K562 (cell line): ENCODE results near the gene CDC14B.

Source experiments
- EZH2 ChIP-seq: IDR thresholded peaks from 2 replicates; pipeline ENCODE4 v1.6.1; 2012; ENCODE audit warnings: low read depth, mild to moderate bottlenecking, inconsistent platforms, low read length, borderline replicate concordance
- FOXM1 ChIP-seq, 2 experiments: fragments of 450-650 bp in 1 of 2; sonication (generic) in 1 of 2; formaldehyde crosslinking in 1 of 2; IDR thresholded peaks; 2 replicates each; pipeline versions ENCODE4 v1.6.1 to v1.9.0; 2017 to 2022; ENCODE audit warnings: low read depth in 2 of 2, mild to moderate bottlenecking in 2 of 2, missing genetic modification reagents in 1 of 2, moderate library complexity in 1 of 2
- HMG20B ChIP-seq: fragments of 250-450 bp; sonication (Bioruptor Pico); IDR thresholded peaks from 2 replicates; pipeline ENCODE4 v1.5.0; 2021; ENCODE audit warnings: mild to moderate bottlenecking
- PHF8 ChIP-seq: fragments of 200-600 bp; sonication (generic); IDR thresholded peaks from 2 replicates; pipeline ENCODE4 v1.6.1; 2012; ENCODE audit warnings: mixed run types, mild to moderate bottlenecking, inconsistent platforms, low read length, moderate library complexity, borderline replicate concordance
- RAD21 ChIP-seq, 2 experiments: fragments of 250-450 bp in 1 of 2; fragments of 450-650 bp in 1 of 2; sonication (Bioruptor Pico) in 1 of 2; formaldehyde crosslinking in 1 of 2; IDR thresholded peaks in 1 of 2; conservative IDR thresholded peaks in 1 of 2; 2 replicates each; pipeline versions ENCODE4 v1.4.0 to v1.8.0; 2020 to 2022; ENCODE audit warnings: mild to moderate bottlenecking in 2 of 2, moderate library complexity in 1 of 2
- RNF2 ChIP-seq: sonication (generic); IDR thresholded peaks from 2 replicates; pipeline ENCODE4 v1.6.1; 2016
- SP1 ChIP-seq: sonication (generic); formaldehyde crosslinking; IDR thresholded peaks from 2 replicates; pipeline ENCODE4 v1.8.1; 2022; ENCODE audit warnings: mild to moderate bottlenecking, missing genetic modification reagents
- TAF1 ChIP-seq: IDR thresholded peaks from 2 replicates; pipeline ENCODE4 v1.6.1; 2011; ENCODE audit warnings: mild to moderate bottlenecking, low read length, moderate library complexity; ENCODE audit not compliant: insufficient read depth, control insufficient read depth, severe bottlenecking; ENCODE audit errors: extremely low read depth
- ZNF561 ChIP-seq: fragments of 450-650 bp; formaldehyde crosslinking; conservative IDR thresholded peaks from 2 replicates; pipeline ENCODE4 v1.4.0; 2020; ENCODE audit warnings: mild to moderate bottlenecking, moderate library complexity
- TF ChIP-seq, protein P1 (sequence below), 3 experiments: IDR thresholded peaks in 2 of 3; conservative IDR thresholded peaks in 1 of 3; 2 replicates each; pipeline ENCODE4 v1.5.1; 2011 to 2012; ENCODE audit warnings: low read length in 3 of 3, mild to moderate bottlenecking in 3 of 3, control low read depth in 2 of 3, improper control_type of control experiment in 1 of 3, inconsistent platforms in 1 of 3, low read depth in 1 of 3, mixed read lengths in 1 of 3, moderate library complexity in 1 of 3; ENCODE audit not compliant: insufficient read depth in 2 of 3
- TF ChIP-seq, protein P2 (sequence below): sonication (generic); formaldehyde crosslinking; IDR thresholded peaks from 2 replicates; pipeline ENCODE4 v1.9.0; 2022; ENCODE audit warnings: mild to moderate bottlenecking, missing genetic modification reagents
- TF ChIP-seq, protein P3 (sequence below): fragments of 250-450 bp; sonication (Bioruptor Pico); IDR thresholded peaks from 2 replicates; pipeline ENCODE4 v1.4.0; 2020

DNA sequence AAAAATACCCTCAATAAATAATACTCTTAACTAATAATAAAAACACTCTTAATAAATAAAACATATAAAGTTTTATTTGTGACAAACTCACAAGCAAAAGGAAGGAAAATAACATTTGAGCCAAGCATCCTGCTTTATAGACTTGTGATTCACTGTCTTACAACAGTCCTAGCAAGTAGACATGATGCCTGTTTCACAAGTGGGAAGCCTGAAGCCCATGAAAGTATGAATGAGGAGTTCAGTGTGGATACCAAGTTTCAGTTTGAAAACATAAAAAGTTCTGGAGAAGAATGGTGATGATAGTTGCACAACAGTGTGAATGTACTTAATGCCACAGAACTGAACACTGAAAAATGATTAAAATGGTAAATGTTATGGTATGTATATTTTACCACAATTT, 158.8 kb downstream of the CDC14B start:
- TF ChIP-seq, protein P1, sequence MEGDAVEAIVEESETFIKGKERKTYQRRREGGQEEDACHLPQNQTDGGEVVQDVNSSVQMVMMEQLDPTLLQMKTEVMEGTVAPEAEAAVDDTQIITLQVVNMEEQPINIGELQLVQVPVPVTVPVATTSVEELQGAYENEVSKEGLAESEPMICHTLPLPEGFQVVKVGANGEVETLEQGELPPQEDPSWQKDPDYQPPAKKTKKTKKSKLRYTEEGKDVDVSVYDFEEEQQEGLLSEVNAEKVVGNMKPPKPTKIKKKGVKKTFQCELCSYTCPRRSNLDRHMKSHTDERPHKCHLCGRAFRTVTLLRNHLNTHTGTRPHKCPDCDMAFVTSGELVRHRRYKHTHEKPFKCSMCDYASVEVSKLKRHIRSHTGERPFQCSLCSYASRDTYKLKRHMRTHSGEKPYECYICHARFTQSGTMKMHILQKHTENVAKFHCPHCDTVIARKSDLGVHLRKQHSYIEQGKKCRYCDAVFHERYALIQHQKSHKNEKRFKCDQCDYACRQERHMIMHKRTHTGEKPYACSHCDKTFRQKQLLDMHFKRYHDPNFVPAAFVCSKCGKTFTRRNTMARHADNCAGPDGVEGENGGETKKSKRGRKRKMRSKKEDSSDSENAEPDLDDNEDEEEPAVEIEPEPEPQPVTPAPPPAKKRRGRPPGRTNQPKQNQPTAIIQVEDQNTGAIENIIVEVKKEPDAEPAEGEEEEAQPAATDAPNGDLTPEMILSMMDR (IDR thresholded peaks at IDR 0.05 in 2 of 3, conservative IDR thresholded peaks at IDR 0.05 in 1 of 3; ENCODE audit: insufficient read depth in 2 of 3, low read depth in 1 of 3, low read length in 3 of 3), result no peak
- TF ChIP-seq PHF8, result no peak
- no peak for TF ChIP-seq TAF1
- TF ChIP-seq, protein P2, sequence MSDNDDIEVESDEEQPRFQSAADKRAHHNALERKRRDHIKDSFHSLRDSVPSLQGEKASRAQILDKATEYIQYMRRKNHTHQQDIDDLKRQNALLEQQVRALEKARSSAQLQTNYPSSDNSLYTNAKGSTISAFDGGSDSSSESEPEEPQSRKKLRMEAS (CRISPR knock-in tag), result no peak
- no peak for TF ChIP-seq RNF2
- no peak for TF ChIP-seq FOXM1 (IDR thresholded peaks at IDR 0.05; ENCODE audit: low read depth)
- no peak for TF ChIP-seq FOXM1 (CRISPR knock-in tag; IDR thresholded peaks at IDR 0.05; ENCODE audit: low read depth)
- TF ChIP-seq HMG20B (CRISPR knock-in tag), result no peak
- no peak for TF ChIP-seq EZH2
- TF ChIP-seq SP1 (CRISPR knock-in tag), result no peak
- no peak for TF ChIP-seq RAD21 (CRISPR knock-in tag; conservative IDR thresholded peaks at IDR 0.05 in 1 of 2, IDR thresholded peaks at IDR 0.05 in 1 of 2)
- TF ChIP-seq ZNF561 (CRISPR knock-in tag), result no peak
- TF ChIP-seq, protein P3, sequence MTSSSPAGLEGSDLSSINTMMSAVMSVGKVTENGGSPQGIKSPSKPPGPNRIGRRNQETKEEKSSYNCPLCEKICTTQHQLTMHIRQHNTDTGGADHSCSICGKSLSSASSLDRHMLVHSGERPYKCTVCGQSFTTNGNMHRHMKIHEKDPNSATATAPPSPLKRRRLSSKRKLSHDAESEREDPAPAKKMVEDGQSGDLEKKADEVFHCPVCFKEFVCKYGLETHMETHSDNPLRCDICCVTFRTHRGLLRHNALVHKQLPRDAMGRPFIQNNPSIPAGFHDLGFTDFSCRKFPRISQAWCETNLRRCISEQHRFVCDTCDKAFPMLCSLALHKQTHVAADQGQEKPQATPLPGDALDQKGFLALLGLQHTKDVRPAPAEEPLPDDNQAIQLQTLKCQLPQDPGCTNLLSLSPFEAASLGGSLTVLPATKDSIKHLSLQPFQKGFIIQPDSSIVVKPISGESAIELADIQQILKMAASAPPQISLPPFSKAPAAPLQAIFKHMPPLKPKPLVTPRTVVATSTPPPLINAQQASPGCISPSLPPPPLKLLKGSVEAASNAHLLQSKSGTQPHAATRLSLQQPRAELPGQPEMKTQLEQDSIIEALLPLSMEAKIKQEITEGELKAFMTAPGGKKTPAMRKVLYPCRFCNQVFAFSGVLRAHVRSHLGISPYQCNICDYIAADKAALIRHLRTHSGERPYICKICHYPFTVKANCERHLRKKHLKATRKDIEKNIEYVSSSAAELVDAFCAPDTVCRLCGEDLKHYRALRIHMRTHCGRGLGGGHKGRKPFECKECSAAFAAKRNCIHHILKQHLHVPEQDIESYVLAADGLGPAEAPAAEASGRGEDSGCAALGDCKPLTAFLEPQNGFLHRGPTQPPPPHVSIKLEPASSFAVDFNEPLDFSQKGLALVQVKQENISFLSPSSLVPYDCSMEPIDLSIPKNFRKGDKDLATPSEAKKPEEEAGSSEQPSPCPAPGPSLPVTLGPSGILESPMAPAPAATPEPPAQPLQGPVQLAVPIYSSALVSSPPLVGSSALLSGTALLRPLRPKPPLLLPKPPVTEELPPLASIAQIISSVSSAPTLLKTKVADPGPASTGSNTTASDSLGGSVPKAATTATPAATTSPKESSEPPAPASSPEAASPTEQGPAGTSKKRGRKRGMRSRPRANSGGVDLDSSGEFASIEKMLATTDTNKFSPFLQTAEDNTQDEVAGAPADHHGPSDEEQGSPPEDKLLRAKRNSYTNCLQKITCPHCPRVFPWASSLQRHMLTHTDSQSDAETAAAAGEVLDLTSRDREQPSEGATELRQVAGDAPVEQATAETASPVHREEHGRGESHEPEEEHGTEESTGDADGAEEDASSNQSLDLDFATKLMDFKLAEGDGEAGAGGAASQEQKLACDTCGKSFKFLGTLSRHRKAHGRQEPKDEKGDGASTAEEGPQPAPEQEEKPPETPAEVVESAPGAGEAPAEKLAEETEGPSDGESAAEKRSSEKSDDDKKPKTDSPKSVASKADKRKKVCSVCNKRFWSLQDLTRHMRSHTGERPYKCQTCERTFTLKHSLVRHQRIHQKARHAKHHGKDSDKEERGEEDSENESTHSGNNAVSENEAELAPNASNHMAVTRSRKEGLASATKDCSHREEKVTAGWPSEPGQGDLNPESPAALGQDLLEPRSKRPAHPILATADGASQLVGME (CRISPR knock-in tag), result no peak
